PC-9 (cell line): ENCODE results near the gene CNDP1.

ENCODE experiments used
- EZH2 ChIP-seq: fragments of 200-600 bp; sonication (generic); IDR thresholded peaks from 2 replicates; pipeline ENCODE4 v1.8.0; 2017; ENCODE audit warnings: antibody characterized with exemption, low read depth
- TF ChIP-seq, protein P1 (sequence below): fragments of 200-600 bp; sonication (generic); conservative IDR thresholded peaks from 2 replicates; pipeline ENCODE4 v1.6.1; 2017; ENCODE audit warnings: mixed run types, antibody characterized with exemption, mild to moderate bottlenecking, moderate library complexity

- TF ChIP-seq, protein P1, sequence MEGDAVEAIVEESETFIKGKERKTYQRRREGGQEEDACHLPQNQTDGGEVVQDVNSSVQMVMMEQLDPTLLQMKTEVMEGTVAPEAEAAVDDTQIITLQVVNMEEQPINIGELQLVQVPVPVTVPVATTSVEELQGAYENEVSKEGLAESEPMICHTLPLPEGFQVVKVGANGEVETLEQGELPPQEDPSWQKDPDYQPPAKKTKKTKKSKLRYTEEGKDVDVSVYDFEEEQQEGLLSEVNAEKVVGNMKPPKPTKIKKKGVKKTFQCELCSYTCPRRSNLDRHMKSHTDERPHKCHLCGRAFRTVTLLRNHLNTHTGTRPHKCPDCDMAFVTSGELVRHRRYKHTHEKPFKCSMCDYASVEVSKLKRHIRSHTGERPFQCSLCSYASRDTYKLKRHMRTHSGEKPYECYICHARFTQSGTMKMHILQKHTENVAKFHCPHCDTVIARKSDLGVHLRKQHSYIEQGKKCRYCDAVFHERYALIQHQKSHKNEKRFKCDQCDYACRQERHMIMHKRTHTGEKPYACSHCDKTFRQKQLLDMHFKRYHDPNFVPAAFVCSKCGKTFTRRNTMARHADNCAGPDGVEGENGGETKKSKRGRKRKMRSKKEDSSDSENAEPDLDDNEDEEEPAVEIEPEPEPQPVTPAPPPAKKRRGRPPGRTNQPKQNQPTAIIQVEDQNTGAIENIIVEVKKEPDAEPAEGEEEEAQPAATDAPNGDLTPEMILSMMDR: no peak
- TF ChIP-seq EZH2: no peak
Observed at GRCh38 chr18:74574916-74575315, 40.6 kb downstream of the CNDP1 start.
